ENCODE data around the gene ROBO1.

The ROBO1 gene

DNA sequence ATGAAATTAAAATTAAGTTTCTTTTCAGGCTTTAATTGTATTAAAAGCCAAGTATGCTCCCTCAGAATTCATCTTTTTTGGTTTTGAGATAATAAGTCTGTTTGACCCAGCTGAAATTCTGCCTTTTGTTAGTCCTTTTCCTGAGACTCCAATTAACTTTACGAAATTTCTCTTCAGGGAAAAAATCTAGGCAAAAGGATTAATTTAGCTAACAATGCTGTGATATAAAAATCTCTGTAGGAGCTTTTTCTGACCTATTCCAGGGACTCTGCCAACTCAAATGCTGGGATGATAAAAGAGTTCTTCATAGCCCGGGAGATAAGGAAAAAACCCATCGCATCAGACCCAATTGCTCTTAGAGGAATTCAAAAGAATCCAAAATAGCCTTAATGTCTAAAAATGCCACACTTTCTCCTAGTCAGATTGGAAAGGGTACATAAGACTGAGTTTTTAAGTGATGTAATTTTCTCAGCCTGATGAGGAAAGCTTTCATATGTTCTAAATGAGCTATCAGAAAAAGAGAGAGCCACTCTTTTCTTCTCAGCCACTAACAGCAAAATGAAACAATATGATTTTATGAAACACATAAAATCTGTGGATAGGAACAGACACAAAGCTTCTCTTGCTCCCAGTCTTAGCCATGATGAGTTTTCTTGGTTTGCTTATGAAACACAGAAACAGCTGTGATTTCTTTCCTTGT lies 405.1 kb downstream of the ROBO1 start:
- TF ChIP-seq, protein P1, sequence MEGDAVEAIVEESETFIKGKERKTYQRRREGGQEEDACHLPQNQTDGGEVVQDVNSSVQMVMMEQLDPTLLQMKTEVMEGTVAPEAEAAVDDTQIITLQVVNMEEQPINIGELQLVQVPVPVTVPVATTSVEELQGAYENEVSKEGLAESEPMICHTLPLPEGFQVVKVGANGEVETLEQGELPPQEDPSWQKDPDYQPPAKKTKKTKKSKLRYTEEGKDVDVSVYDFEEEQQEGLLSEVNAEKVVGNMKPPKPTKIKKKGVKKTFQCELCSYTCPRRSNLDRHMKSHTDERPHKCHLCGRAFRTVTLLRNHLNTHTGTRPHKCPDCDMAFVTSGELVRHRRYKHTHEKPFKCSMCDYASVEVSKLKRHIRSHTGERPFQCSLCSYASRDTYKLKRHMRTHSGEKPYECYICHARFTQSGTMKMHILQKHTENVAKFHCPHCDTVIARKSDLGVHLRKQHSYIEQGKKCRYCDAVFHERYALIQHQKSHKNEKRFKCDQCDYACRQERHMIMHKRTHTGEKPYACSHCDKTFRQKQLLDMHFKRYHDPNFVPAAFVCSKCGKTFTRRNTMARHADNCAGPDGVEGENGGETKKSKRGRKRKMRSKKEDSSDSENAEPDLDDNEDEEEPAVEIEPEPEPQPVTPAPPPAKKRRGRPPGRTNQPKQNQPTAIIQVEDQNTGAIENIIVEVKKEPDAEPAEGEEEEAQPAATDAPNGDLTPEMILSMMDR (IDR thresholded peaks at IDR 0.05), result no peak
- DNase-seq (ENCODE audit: low spot score), result no peak

DNA sequence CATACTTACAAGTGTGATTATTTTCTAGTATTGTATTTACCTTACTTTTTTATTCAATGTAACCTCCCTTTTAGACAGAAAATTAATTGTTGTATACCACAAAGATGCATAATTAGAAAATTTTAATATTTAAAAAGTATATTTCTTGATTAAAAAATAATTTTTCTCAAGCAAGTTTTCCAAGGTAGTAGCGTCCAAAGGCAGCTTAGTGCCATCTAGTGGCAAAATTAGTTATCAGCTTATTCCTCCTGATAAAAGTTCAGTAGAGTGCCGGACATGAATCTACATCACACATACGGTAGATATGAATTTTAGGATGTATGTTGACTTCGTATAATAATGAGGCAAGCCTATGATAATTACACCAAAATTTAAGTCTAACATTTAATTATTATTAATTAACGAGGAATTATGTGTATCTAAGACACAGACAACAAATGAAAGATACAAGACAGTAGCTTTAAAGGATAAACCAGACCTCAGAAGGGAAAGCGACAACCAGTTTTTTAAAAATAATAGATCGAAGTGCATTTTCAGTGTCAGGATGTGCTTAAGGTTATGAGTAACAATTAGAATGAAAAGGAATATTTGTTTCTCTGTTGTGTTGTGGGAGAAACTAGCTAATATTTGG lies 405.9 kb downstream of the ROBO1 start:
- TF ChIP-seq, protein P1 (IDR thresholded peaks at IDR 0.05), result peak; percentile 57
- Histone ChIP-seq H3K27ac (no peak overlapping the region), H3K4me3 (no peak overlapping the region)
- no peak for DNase-seq (ENCODE audit: low spot score)

More for the DNA sequence above, 405.1 kb downstream of the ROBO1 start:
- Histone ChIP-seq H3K4me3 (no peak overlapping the region), H3K27ac (no peak overlapping the region)

DNA sequence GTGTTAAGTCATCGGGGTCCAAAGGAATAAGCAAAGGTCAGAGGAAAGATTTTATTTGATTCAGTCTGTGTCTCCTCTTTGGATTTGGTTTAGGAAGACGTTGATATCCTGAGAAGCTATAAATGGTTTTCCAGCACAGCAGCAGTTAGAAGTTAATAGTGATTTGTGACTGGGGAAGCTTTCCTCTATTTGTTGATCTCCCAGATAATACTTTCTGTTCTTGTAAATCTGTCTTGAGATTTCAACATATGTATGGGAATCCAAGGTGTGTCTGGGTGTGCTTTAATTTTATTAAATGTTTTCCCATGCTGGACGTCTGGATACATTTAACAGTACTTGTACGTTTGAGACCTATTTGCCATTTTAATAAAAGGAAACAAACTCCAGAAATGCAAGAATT lies 409.5 kb downstream of the ROBO1 start:
- TF ChIP-seq, protein P1 (IDR thresholded peaks at IDR 0.05), result no peak
- Histone ChIP-seq H3K4me3 (no peak overlapping the region), H3K27ac (no peak overlapping the region)
- DNase-seq (ENCODE audit: low spot score), result no peak

DNA sequence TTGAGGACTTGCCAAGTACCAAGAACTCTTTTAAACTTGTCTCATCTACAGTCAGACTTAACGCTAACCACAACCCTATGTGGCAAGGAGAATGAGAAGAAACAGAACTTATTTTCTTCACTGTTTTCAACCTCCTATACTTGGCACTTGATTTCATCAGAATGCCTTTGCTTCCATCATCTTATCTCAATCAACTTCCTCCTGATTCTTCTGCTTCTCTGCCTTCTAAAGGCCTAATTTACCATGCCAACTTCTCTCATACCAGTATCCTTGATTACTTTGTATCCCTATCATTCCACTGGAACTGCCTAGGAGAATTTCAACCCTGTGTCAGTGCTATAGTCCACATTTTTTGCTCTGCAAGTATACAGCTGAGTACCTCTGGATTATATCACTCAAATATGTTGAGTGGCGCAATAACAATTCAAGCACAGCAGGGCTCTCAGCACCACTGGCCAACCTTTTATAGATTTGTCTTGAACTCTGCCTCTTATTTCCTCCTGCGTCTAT lies 413.6 kb downstream of the ROBO1 start:
- TF ChIP-seq, protein P1 (IDR thresholded peaks at IDR 0.05), result no peak
- no peak overlapping the region for H3K27ac ChIP-seq
- no peak for DNase-seq (ENCODE audit: low spot score)

DNA sequence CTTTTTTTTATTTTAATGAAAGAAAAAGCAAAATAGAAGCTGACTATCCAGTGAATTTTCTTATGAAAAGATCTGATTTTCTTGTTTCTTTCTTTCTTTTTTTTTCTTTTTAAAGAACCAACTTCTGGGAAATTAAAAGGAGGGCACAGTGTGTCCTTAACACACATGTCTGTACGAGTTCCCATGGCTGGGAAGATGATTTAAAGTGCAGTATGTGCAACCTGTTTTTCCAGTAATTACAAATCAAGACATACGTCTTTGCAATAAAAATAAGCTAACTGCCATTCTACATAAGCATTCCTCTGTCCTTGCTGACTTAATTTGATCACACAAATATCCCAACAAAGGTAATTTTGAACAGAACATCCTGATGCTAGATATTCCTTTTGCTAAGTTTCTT lies 416.1 kb downstream of the ROBO1 start:
- TF ChIP-seq, protein P1 (IDR thresholded peaks at IDR 0.05), result no peak
- Histone ChIP-seq H3K4me3 (no peak overlapping the region), H3K27ac (no peak overlapping the region)
- DNase-seq (ENCODE audit: low spot score), result no peak

More for the DNA sequence above, 413.6 kb downstream of the ROBO1 start:
- H3K4me3 ChIP-seq, result no peak overlapping the region

DNA sequence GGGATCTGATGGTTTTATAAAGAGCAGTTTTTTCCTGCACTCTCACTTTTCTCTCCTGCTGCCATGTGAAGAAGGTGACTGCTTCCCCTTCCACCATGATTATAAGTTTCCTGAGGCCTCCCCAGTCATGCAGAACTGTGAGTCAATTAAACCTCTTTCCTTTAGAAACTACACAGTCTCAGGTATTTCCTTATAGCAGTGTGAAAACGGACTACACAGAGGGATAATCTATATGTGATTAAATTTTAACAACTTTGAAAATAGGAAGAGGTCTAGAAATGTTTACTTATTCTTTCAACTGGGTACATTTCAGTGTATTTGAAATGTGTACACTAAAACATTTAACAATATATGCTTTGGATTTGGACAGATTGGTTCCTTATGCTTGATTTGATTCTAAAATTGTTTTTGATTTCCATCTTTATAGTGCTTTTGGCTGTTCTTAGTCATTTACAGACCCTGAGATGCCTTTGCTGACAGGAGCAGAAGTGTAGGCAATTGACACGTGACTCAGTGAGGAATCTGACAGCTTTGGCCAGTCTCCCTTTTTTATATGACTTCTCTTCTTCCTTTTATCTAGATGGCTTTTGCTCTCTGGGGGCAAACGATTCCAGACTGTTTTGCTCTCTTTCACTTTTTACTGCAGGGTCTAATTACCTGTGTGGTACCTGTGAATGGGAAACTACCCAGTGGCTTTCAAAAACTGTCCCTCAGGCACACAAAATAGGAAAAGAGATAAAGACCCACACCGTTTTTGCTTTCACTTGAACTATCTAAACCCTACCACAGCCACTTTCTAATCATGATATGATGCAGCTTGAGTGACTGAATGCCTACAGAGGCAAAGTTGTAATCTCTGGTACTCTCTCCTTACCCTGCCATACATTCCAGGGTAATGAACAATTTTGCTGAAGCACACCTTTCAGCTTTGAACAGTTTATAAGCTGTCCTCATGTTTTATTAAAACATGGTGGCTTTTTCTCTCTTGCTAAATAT lies 422.6 kb downstream of the ROBO1 start:
- TF ChIP-seq, protein P1 (IDR thresholded peaks at IDR 0.05), result no peak
- no peak overlapping the region for H3K27ac ChIP-seq
- H3K4me3 ChIP-seq, result no peak overlapping the region
- no peak for DNase-seq (ENCODE audit: low spot score)

Data from coronary artery (tissue), 2 donors.